ACHN (cell line): ENCODE results near the gene MAJIN.
A peak's percentile ranks its signal among the peaks of the same experiment; 100 is the strongest.

Source experiments
- DNase-seq: peaks from one replicate; pipeline ENCODE4 v3.0.0-alpha.2; 2015
- in situ Hi-C: cut with HindIII; loops from 2 replicates; pipeline ENCODE4 v1.10.0; 2017; ENCODE audit warnings: low sequenced_read_pairs, low pct_ligation_motif_present, low pct_unique_long_range_greater_than_20kb

MAJIN gene

GRCh38 chr11:64935359-64936081 lies 36.4 kb downstream of the MAJIN start, which contains the start of gene GPHA2:
Gene GPHA2 (minus strand): TSS chr11:64935893. CDS start chr11:64935460, 433 bp downstream.
- in situ Hi-C loops = no loop called here
- no peak for DNase-seq

DNA sequence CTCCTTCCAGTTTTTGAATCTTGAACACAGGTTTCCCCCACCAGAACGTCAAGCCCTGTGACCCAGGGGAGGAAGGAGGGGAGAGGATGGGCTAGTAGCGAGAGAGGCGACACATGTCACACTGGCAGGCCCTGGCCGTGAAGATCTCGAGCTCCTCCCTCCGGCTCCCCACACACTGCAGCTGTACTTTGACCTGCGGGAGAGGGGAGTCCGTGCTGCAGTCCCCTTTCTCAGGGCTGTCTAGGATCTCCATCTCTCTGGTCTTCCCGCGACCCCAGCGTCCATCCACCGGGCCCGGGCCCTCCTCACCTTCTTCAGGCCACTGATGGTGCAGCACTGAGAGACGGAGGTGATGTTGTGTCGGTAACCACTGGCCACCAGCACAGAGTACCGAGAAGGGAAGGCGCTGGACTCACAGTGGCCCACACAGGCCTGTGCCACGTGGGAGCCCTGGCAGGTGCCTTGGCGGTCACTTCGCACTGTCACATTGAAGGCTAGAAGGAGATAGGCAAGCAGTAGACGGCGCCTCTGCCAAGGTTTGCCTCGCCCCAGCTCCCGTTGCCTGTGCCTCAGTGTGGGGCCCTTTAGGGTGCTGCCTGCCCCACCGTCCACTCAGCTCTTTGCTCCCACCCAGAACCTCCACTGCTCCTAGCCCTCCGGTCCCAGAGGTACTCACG lies 37.1 kb downstream of the MAJIN start:
- DNase-seq = no peak
- in situ Hi-C loops = no loop called here

- no peak for DNase-seq
- in situ Hi-C loops = no loop called here
Measured at GRCh38 chr11:64933935-64934681, 37.8 kb downstream of the MAJIN start.

DNA sequence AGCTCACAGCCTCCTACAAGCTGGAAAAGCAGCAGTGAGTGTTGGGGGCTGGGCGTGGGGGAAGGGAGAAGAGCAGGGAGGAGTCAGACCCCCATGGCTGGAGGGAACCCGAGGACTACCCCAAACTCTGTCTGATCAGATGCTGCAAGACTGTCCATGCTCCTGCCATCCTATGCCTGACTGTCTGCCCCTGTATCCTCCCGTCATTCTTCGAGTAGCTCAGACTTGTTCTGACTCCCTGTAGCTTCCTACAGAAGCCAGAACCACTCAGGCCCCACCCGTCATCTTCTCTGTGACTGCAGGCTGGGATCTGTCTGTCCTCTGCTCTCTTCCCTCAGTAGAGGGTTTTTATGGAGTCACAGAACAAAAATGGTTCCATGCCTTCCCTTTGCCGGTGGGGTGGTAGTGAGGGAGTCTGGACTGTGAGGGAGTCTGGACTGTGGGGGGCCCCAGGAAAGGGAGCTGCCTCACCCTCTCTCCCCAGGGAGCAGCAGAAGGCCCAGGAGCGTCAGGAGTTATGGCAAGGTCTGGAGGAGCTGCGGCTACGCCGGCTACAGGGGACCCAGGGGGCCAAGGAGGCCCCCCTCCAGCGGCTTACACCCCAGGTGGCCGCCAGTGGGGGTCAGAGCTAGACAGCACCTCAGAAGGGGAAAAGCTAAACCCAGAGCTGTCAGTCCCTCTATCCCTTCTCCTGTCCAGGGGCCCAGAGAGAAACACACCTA lies 38.5 kb downstream of the MAJIN start:
- in situ Hi-C loops = no loop called here
- no peak for DNase-seq

- no peak for DNase-seq
- in situ Hi-C loops = no loop called here
Measured at GRCh38 chr11:64932324-64932723, 39.6 kb downstream of the MAJIN start.

GRCh38 chr11:64931290-64931689 lies 40.6 kb downstream of the MAJIN start:
- in situ Hi-C loops = no loop called here

DNA sequence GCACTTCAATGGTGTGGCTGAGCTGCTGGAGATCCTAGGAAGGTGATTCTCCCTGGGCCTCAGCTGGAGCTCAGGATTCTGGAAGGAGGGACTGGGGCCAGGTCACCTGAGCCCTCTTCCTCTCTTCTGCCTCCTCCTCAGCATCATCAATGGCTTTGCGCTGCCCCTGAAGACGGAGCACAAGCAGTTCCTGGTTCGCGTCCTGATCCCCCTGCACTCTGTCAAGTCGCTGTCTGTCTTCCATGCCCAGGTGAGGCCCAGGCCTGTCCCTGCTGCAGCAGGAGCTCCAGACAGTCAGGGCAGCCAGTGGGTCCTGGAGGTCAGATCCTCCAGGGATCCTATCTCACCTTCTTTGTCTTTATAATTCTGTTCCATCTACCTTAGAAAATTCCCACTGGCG lies 41.6 kb downstream of the MAJIN start:
- DNase-seq = no peak
- in situ Hi-C loops = no loop called here

More at GRCh38 chr11:64931290-64931689, 40.6 kb downstream of the MAJIN start:
- no peak for DNase-seq

DNA sequence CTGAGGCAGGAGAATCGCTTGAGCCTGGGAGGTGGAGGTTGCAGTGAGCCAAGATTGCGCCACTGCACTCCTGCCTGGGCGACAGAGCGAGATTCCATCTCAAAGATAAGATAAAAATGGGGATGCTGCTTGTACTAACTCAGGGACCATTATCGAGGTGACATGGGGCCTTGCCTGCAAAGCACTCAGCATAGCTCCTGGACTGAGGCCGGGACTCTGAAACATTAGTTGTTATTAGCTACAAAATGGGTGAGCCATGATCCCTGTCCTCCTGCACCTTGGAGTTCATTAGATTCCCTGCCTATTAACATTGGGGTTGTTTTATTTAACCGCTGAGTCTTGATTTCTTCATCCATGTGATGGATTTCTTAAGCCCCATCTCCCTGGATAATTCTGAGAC lies 42.3 kb downstream of the MAJIN start:
- DNase-seq = no peak
- in situ Hi-C loops = no loop called here

DNA sequence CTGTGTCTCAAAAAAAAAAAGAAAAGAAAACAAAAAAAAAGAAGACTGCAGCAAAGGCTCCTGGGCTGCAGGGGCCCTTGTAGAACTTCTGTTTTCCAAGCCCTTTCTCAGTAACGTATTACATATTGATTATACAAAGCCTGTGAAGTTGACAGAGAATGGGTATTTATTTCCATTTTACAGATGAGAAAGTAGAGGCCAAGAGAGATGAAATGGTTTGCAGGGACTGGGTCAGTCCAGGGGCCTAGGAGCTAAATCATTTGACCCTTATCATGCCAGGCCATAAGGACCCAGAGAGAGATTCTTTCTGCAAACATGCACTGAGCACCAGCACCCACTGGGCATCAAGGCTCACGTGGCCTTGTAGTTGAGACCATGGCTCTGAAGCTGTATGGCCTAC lies 43.0 kb downstream of the MAJIN start:
- in situ Hi-C loops = no loop called here
- no peak for DNase-seq

GRCh38 chr11:64926689-64927088 lies 45.2 kb downstream of the MAJIN start:
- in situ Hi-C loops = no loop called here
- DNase-seq = no peak

- DNase-seq = no peak
- in situ Hi-C loops = no loop called here
Measured at GRCh38 chr11:64925536-64926436, 46.1 kb downstream of the MAJIN start.

DNA sequence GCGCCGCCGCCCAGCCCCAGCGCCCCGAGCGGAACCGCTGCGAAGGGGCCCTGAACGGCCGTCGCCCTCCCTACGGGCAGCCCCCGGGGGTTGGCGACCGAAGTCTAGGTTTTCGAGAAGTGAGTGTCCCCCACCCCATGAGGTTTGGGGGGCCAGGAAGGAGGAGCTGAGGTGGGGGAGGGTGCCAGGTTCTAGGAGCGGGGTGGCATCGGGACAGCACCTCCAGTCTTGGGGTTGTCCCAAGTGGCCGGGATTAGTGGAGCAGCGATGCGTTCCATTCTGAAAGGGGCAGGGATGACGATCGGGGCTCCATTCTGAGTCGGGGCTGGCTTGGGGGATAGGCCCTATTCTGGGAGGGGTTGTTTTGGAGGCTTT lies 47.0 kb downstream of the MAJIN start:
- DNase-seq = no peak
- in situ Hi-C loops = no loop called here

DNA sequence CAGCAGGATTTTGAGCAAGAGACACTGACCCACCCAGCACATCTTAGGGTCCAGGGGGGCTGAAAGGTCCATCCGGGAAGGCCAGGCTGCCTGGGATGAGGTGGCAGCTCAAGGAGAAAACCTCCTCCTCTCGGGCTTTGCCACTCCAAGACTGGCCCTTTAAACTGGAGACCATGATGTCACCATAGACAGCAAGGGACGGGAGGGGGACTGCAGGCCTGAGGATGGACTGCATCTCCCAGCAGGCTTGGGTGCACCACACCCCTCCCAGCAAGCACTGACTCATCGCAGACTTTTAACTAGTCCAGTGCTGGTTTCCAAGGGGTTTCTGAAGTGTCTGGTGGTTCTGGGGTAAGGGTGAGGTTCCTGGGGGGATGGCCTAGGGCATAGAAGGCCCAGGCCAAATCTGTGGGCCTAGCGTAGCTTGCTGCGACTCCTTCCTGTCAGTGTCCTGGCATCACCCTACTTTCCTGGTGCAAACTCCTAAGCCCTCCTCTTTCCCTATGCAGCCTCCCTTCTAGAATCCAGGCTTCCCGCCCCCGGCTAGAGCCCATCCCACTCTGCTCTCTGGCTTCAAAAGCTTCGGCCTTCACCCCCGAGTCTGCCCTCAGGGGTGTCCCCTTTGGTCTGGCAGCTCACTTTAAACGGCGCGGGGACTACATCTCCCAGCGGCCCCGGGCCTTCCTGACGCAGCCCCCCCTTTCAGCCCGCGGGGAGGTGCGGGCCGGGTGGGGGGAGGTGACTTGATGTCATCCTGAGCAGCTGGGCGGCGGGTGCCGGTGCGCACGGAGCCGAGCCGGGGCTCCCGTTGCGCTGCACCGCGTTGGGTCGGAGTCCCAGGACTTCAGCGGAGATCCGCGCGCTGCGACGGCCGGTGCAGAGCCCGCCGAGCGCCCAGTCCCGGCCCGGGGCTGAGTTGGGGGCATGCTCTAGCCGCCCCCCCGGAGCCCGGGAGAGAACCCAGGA lies 47.7 kb downstream of the MAJIN start, which contains the start of gene PPP2R5B:
Gene PPP2R5B, plus strand, starts transcription at position 746 of the 966 bp plus-strand sequence. CDS start 1,046 bp downstream, outside the sequence.
- in situ Hi-C loops = no loop called here
- DNase-seq = peak; percentile 89

- in situ Hi-C loops = no loop called here
- no peak for DNase-seq
Measured at GRCh38 chr11:64923151-64923661, 48.7 kb downstream of the MAJIN start.

GRCh38 chr11:64921384-64921783 lies 50.5 kb downstream of the MAJIN start:
- in situ Hi-C loops = no loop called here
- no peak for DNase-seq

- DNase-seq = no peak
- in situ Hi-C loops = no loop called here
Measured at GRCh38 chr11:64920124-64920523, 51.8 kb downstream of the MAJIN start.

DNA sequence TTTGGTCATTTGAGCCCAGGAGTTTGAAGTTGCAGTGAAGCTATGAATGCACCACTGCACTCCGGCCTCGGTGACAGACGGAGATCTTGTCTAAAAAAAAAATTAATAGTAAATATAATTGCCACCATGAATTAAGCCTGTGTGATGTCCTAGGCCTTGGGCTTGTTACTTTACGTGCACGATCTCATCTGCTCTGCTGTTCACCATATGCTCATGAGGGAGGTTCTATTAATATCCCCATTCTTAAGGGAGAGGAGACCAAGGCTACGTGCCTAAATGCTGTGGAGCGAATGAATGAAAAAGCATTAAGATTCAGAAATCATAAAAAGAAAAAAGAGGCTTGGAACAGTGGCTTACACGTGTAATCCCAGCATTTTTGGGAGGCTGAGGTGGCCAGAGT lies 52.3 kb downstream of the MAJIN start:
- in situ Hi-C loops = no loop called here

More for the DNA sequence above, 52.3 kb downstream of the MAJIN start:
- no peak for DNase-seq
